HTERT RPE-1 (cell line): ENCODE data around the gene MFSD6.
"Not testable (repeated sequence)": the region's sequence is repeated elsewhere in the genome, so short reads cannot be mapped to it uniquely, and the experiment has no call there.

ENCODE experiments used
- in situ Hi-C: fragments of 300-500 bp; cut with MboI; formaldehyde crosslinking; loops from 4 replicates; pipeline ENCODE4 v1.14.3; 2020; ENCODE audit warnings: low sequenced_read_pairs

Gene MFSD6

DNA sequence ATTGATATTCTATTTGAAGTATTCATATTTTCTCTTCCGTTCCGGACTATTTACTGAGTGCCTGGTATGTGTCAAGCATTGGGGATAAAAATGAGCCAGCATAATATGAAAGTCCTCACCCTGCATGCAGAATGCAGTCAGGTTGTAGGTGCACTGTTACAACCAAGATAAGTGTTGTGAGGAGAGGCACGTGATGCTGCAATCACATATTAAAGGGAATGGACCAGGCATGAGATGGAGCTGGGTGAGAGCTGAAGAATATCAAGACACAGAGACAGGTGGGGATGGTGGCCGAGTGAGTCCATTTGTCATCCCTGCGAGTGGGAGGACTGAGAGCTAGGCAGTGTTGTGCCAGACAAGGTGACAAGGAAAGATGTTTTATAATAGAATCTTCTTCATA lies 52.3 kb downstream of the MFSD6 start:
- in situ Hi-C loops: no loop called here

GRCh38 chr2:190462181-190462580 lies 54.0 kb downstream of the MFSD6 start:
- in situ Hi-C loops: no loop called here

- in situ Hi-C loops: no loop called here
Observed at GRCh38 chr2:190462611-190463010, 54.5 kb downstream of the MFSD6 start.

- in situ Hi-C loops: no loop called here
Observed at GRCh38 chr2:190465060-190465459, 56.9 kb downstream of the MFSD6 start.

DNA sequence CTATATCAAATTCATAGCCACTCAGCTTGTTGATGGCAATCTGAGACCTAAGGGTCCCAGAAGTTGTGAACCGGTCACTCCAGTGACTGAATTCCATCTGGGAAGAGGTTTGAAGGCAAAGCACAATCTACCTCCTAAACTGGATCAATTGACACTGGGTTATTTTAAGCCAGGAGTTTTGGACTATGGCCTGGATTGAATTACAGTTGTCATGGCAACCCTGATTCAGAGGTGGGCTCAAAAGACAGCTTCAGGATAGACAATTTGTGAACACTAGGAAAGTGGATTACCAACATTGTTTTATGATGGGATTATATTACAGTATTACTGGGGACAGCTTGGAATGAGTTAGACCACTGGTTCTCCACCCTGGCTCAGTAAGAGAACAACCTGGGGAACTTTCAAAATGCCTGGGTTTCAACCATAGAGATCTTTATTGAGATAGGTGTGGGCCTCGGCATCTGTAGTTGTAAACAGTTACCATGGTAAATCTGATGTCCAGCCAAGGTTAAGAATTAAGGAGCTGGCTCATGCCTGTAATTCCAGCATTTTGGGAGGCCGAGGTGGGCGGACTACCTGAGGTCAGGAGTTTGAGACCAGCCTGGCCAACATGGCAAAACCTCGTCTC lies 58.8 kb downstream of the MFSD6 start:
- in situ Hi-C loops: no loop called here

GRCh38 chr2:190467575-190468083 lies 59.5 kb downstream of the MFSD6 start:
- in situ Hi-C loops: no loop called here

- in situ Hi-C loops: not testable (repeated sequence)
Observed at GRCh38 chr2:190468354-190468753, 60.2 kb downstream of the MFSD6 start.

DNA sequence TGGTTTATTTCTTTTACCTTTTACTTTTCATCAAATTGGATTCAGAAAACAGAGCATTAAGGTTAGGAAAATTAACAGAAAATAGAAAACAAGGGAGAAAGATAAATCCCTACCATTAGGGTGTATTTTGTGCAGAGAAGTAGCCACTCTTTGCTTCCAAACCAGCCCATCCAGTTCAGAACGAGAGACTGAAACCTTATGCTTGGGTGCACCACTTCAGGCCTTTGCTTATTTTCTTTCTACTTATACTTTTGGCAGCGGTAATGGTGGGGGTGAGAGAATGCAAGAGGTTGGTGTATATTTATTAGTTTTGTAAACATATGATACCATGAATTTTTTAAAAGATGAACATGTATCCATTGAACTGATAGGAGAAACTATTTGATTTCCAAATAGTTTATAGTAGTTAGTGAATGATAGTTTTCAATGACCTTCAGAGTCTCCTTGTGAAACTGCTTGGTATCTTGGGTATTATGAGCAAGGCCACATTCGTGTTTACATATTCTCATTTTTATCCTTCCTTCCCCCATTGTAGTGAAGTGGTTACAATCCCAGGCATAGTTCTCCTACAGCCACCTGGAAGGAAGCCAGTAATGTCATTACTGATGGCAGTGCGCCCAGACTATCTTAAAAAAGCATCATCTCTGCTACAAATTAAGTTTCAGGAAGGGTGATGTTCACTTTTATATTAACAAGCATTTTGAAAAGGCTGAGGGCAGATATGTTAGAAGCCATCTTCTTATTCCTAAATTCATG lies 60.8 kb downstream of the MFSD6 start:
- in situ Hi-C loops: no loop called here

GRCh38 chr2:190469771-190470170 lies 61.6 kb downstream of the MFSD6 start:
- in situ Hi-C loops: no loop called here

- in situ Hi-C loops: no loop called here
Observed at GRCh38 chr2:190470256-190470826, 62.2 kb downstream of the MFSD6 start.

GRCh38 chr2:190477661-190478454 lies 69.7 kb downstream of the MFSD6 start:
- in situ Hi-C loops: no loop called here

- in situ Hi-C loops: no loop called here
Observed at GRCh38 chr2:190478572-190479195, 70.5 kb downstream of the MFSD6 start.

DNA sequence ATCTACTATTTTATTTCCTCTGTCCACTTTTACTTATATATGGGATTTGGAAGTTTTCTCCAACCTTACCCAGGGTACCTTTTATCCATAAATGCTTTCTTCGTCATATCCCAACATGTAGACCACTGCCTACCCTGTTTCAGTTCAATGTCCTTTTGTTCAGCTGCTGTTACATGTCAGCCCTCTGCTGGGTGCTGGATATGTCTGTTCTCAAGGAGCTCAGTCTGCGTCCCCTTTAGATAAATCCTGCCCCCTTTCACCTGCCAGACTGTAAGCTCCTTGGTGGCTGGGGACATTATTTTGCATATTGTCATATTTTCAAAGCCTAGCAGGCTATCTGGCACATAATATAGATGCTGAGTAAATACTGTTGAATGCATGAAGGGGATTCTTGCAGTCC lies 73.2 kb downstream of the MFSD6 start:
- in situ Hi-C loops: no loop called here

GRCh38 chr2:190482451-190482850 lies 74.3 kb downstream of the MFSD6 start:
- in situ Hi-C loops: no loop called here

GRCh38 chr2:190486037-190486623 lies 78.0 kb downstream of the MFSD6 start:
- in situ Hi-C loops: no loop called here

DNA sequence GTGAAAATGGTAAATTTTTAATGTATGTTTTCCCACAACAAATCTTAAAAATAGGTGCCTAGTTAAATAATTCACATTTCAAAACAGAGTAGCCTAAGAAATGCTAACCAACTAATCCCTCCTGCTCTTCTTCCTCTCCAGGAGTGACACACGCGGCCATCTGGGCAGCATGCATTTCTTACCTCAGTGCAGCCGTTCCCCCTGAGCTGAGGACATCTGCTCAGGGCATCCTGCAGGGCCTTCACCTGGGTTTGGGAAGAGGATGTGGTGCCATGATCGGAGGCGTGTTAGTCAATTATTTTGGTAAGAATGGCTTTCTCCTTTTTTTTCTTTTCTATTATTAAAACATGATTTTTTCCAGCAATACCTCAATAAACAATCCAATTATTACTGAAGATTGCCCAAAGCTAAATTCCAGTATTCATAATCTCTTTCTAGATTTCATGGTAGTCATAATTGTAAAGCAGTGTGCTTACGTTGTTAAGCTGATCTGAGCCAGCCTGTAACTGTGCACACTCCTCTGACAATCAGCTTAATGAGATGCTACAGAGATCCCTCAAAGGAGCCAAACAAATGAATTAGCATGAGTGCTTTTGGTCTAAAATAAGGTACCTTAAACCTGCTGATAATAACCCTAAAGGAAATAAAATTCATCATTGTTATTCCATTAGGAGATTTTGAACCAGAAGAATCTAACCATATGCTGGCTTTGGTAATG lies 80.5 kb downstream of the MFSD6 start:
- in situ Hi-C loops: no loop called here

DNA sequence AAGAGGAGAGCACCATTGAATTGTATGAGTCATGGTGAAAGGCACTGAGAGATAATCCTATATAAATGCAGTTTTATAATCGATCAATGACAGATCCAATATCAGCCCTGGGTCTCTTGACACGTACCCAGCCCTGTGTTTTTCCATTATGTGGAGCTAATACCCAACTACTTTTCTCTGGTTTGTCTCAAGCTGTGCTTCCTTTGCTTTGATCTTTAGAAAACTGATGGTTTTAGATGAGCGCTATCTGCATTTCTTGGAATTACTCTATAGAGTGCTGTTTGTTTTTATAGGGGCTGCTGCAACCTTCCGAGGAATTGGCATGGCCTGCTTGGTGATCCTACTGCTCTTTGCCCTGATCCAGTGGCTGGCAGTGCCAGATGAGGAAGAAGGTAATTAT lies 81.3 kb downstream of the MFSD6 start:
- in situ Hi-C loops: no loop called here

DNA sequence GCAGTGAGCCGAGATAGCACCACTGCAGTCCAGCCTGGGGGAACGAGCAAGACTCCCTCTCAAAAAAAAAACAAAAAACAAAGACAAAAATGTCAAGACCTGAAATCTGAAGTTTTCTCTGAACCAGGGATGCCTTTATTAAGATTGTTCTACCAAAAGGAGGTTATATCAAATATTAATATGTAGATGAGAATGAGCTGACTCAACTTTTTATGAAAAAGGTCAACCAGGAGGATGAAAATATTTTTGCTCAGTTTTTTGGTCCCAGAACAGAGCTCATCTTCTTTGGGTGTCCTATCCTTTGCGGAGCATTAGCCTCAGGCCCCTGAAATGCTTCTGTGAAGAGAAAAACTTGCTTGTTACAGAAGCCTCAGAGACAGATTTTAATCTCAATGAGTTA lies 82.3 kb downstream of the MFSD6 start:
- in situ Hi-C loops: no loop called here

DNA sequence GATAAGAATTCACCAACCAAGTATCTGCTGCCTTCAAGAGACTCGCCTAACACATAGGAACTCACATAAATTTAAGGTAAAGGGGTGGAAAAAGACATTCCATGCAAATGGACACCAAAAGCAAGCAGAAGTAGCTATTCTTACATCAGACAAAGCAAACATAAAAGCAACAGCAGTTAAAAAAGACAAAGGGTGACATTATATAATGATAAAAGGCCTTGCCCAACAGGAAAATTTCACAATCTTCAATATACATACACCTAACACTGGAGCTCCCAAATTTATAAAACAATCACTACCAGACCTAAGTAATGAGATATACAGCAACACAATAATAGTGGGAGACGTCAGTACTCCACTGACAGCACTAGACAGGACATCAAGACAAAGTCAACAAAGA lies 84.9 kb downstream of the MFSD6 start:
- in situ Hi-C loops: no loop called here
